ENCODE data around the gene TMEM245. TPM values are rescaled to one million over a fixed set of nuclear protein-coding genes. Genes with fewer than 3 reads are reported as not detected.

The TMEM245 gene
- total RNA-seq, 1 donor from 2014 or later = 52.2 TPM

- no peak overlapping the region for H3K27ac ChIP-seq (ENCODE audit: low read depth, low read length)
- no peak overlapping the region for H3K4me3 ChIP-seq (ENCODE audit: insufficient read depth, low read depth, low read length)
- Mint-ChIP-seq H3K27me3 (ENCODE audit: low read depth, unreplicated experiment) (no peaks in the 10 kb centered on the region), H3K4me3 (ENCODE audit: unreplicated experiment) (no peak overlapping the region), H3K9me3 (ENCODE audit: unreplicated experiment) (no peaks in the 10 kb centered on the region), H3K4me1 (ENCODE audit: low read depth, unreplicated experiment) (peaks cover 17% of the 10 kb centered on the region), H3K36me3 (ENCODE audit: low read depth, unreplicated experiment) (peaks cover 14% of the 10 kb centered on the region), H3K27ac (ENCODE audit: unreplicated experiment) (no peak overlapping the region)
- H4K20me1 ChIP-seq (ENCODE audit: insufficient read depth, low read length) = peaks cover 15% of the 10 kb centered on the region
- H3K9me3 ChIP-seq (ENCODE audit: insufficient read depth, low read depth, low read length) = no peaks in the 10 kb centered on the region
- no peaks in the 10 kb centered on the region for H3K27me3 ChIP-seq (ENCODE audit: insufficient read depth, low read length)
- FAIRE-seq = no peak
- no peaks in the 10 kb centered on the region for H3K4me1 ChIP-seq (ENCODE audit: insufficient read depth, low read length)
- no peak overlapping the region for H2AFZ ChIP-seq (ENCODE audit: low read depth, low read length)
- H3K36me3 ChIP-seq (ENCODE audit: insufficient read depth, low read length) = no peaks in the 10 kb centered on the region
- no peak for TF ChIP-seq CTCF (IDR thresholded peaks at IDR 0.05; ENCODE audit: insufficient read depth, low read depth, low read length)
- no peak for TF ChIP-seq EZH2 (IDR thresholded peaks at IDR 0.05; ENCODE audit: insufficient read depth, low read length)
- H3K79me2 ChIP-seq (ENCODE audit: insufficient read depth, low read length) = peaks cover 5% of the 10 kb centered on the region
- DNase-seq (ENCODE audit: low read depth) = no peak
- no peak overlapping the region for H3K4me2 ChIP-seq (ENCODE audit: low read length)
- H3K9ac ChIP-seq (ENCODE audit: low read length) = no peak overlapping the region
Measured at GRCh38 chr9:109020581-109021511, 98.9 kb downstream of the TMEM245 start.

GRCh38 chr9:109020113-109020512, 99.6 kb downstream of the TMEM245 start:
- Histone ChIP-seq H4K20me1 (ENCODE audit: insufficient read depth, low read length) (peaks cover 15% of the 10 kb centered on the region), H3K36me3 (ENCODE audit: insufficient read depth, low read length) (no peaks in the 10 kb centered on the region), H2AFZ (ENCODE audit: low read depth, low read length) (no peak overlapping the region), H3K4me1 (ENCODE audit: insufficient read depth, low read length) (no peaks in the 10 kb centered on the region), H3K27ac (ENCODE audit: low read depth, low read length) (no peak overlapping the region), H3K27me3 (ENCODE audit: insufficient read depth, low read length) (no peaks in the 10 kb centered on the region), H3K4me2 (ENCODE audit: low read length) (no peak overlapping the region), H3K9ac (ENCODE audit: low read length) (no peak overlapping the region), H3K79me2 (ENCODE audit: insufficient read depth, low read length) (peaks cover 5% of the 10 kb centered on the region), H3K9me3 (ENCODE audit: insufficient read depth, low read depth, low read length) (no peaks in the 10 kb centered on the region), H3K4me3 (ENCODE audit: insufficient read depth, low read depth, low read length) (no peak overlapping the region)
- H3K27me3 Mint-ChIP-seq (ENCODE audit: low read depth, unreplicated experiment) = no peaks in the 10 kb centered on the region
- H3K27ac Mint-ChIP-seq (ENCODE audit: unreplicated experiment) = no peak overlapping the region
- no peak overlapping the region for H3K4me3 Mint-ChIP-seq (ENCODE audit: unreplicated experiment)
- FAIRE-seq (no peak), DNase-seq (ENCODE audit: low read depth) (no peak)
- H3K36me3 Mint-ChIP-seq (ENCODE audit: low read depth, unreplicated experiment) = peaks cover 14% of the 10 kb centered on the region
- peaks cover 14% of the 10 kb centered on the region for H3K4me1 Mint-ChIP-seq (ENCODE audit: low read depth, unreplicated experiment)
- H3K9me3 Mint-ChIP-seq (ENCODE audit: unreplicated experiment) = no peaks in the 10 kb centered on the region
- TF ChIP-seq EZH2 (IDR thresholded peaks at IDR 0.05; ENCODE audit: insufficient read depth, low read length) (no peak), CTCF (IDR thresholded peaks at IDR 0.05; ENCODE audit: insufficient read depth, low read depth, low read length) (no peak)

- FAIRE-seq (no peak), DNase-seq (ENCODE audit: low read depth) (no peak)
- no peak overlapping the region for H3K4me3 ChIP-seq (ENCODE audit: insufficient read depth, low read depth, low read length)
- peaks cover 15% of the 10 kb centered on the region for H4K20me1 ChIP-seq (ENCODE audit: insufficient read depth, low read length)
- H3K4me2 ChIP-seq (ENCODE audit: low read length) = no peak overlapping the region
- no peak overlapping the region for H3K27ac ChIP-seq (ENCODE audit: low read depth, low read length)
- H3K4me1 Mint-ChIP-seq (ENCODE audit: low read depth, unreplicated experiment) = peaks cover 21% of the 10 kb centered on the region
- H3K4me1 ChIP-seq (ENCODE audit: insufficient read depth, low read length) = peaks cover 4% of the 10 kb centered on the region
- TF ChIP-seq CTCF (IDR thresholded peaks at IDR 0.05; ENCODE audit: insufficient read depth, low read depth, low read length) = no peak
- TF ChIP-seq EZH2 (IDR thresholded peaks at IDR 0.05; ENCODE audit: insufficient read depth, low read length) = no peak
- peaks cover 12% of the 10 kb centered on the region for H3K36me3 Mint-ChIP-seq (ENCODE audit: low read depth, unreplicated experiment)
- H3K4me3 Mint-ChIP-seq (ENCODE audit: unreplicated experiment) = no peak overlapping the region
- no peak overlapping the region for H3K27ac Mint-ChIP-seq (ENCODE audit: unreplicated experiment)
- no peaks in the 10 kb centered on the region for H3K27me3 Mint-ChIP-seq (ENCODE audit: low read depth, unreplicated experiment)
- H3K9ac ChIP-seq (ENCODE audit: low read length) = no peak overlapping the region
- H3K9me3 ChIP-seq (ENCODE audit: insufficient read depth, low read depth, low read length) = no peaks in the 10 kb centered on the region
- H3K9me3 Mint-ChIP-seq (ENCODE audit: unreplicated experiment) = no peaks in the 10 kb centered on the region
- H2AFZ ChIP-seq (ENCODE audit: low read depth, low read length) = no peak overlapping the region
- no peaks in the 10 kb centered on the region for H3K27me3 ChIP-seq (ENCODE audit: insufficient read depth, low read length)
- no peaks in the 10 kb centered on the region for H3K36me3 ChIP-seq (ENCODE audit: insufficient read depth, low read length)
- peaks cover 5% of the 10 kb centered on the region for H3K79me2 ChIP-seq (ENCODE audit: insufficient read depth, low read length)
Measured at GRCh38 chr9:109019420-109019819, 100.3 kb downstream of the TMEM245 start.
